GM23338 (cell line): ENCODE results near the gene MORC4. TPM values are rescaled to one million over a fixed set of nuclear protein-coding genes. Genes with fewer than 3 reads are reported as not detected.

Source experiments
- ATAC-seq: fragments of 200-7000 bp; cut with Tn5 transposase; 3 replicates; pipeline ENCODE4 v1.9.1; 2020
- DNase-seq: peaks from one replicate; pipeline ENCODE4 v3.0.0-alpha.2; 2015; ENCODE audit warnings: low spot score
- H2AFZ ChIP-seq: fragments of 200-600 bp; sonication (generic); 2 replicates; pipeline ENCODE4 v1.8.0; 2016; ENCODE audit warnings: antibody characterized with exemption, mild to moderate bottlenecking, moderate library complexity
- H3F3A ChIP-seq: fragments of 200-600 bp; sonication (generic); replicated peaks from 2 replicates; pipeline ENCODE4 v1.8.0; 2017; ENCODE audit warnings: antibody characterized with exemption, mixed run types, low read depth
- H3K27ac ChIP-seq: fragments of 200-600 bp; sonication (generic); 2 replicates; pipeline ENCODE4 v1.6.1; 2016; ENCODE audit warnings: low read depth
- H3K27me3 ChIP-seq: fragments of 200-600 bp; sonication (generic); 2 replicates; pipeline ENCODE4 v1.8.0; 2016; ENCODE audit warnings: mild to moderate bottlenecking, mixed run types, moderate library complexity; ENCODE audit not compliant: insufficient read depth
- H3K36me3 ChIP-seq: fragments of 200-600 bp; sonication (generic); 2 replicates; pipeline ENCODE4 v1.8.0; 2016; ENCODE audit warnings: mild to moderate bottlenecking; ENCODE audit not compliant: insufficient read depth
- H3K4me1 ChIP-seq: fragments of 200-600 bp; sonication (generic); 2 replicates; pipeline ENCODE4 v1.8.0; 2016; ENCODE audit warnings: mild to moderate bottlenecking, moderate library complexity; ENCODE audit not compliant: insufficient read depth
- H3K4me2 ChIP-seq: fragments of 200-600 bp; sonication (generic); 2 replicates; pipeline ENCODE4 v1.7.1; 2017; ENCODE audit warnings: mixed run types
- H3K4me3 ChIP-seq: fragments of 200-600 bp; sonication (generic); 2 replicates; pipeline ENCODE4 v1.6.1; 2016; ENCODE audit warnings: mixed run types
- H3K79me2 ChIP-seq: fragments of 200-600 bp; sonication (generic); replicated peaks from 2 replicates; pipeline ENCODE4 v1.8.0; 2017; ENCODE audit warnings: mild to moderate bottlenecking; ENCODE audit not compliant: insufficient read depth
- H3K9me2 ChIP-seq: fragments of 200-600 bp; sonication (generic); 2 replicates; pipeline ENCODE4 v1.8.0; 2017; ENCODE audit not compliant: insufficient read depth
- H4K20me1 ChIP-seq: fragments of 200-600 bp; sonication (generic); replicated peaks from 2 replicates; pipeline ENCODE4 v1.8.0; 2017; ENCODE audit warnings: mild to moderate bottlenecking; ENCODE audit not compliant: insufficient read depth
- H3K27ac Mint-ChIP-seq: 2 replicates; pipeline ENCODE4 v1.8.0; 2020; ENCODE audit warnings: inconsistent platforms, mild to moderate bottlenecking, moderate library complexity, mixed read lengths
- H3K27me3 Mint-ChIP-seq: 3 replicates; pipeline ENCODE4 v1.8.0; 2022; ENCODE audit warnings: low read depth, mild to moderate bottlenecking, moderate library complexity, mixed read lengths, inconsistent platforms; ENCODE audit not compliant: insufficient read depth, poor library complexity
- H3K36me3 Mint-ChIP-seq: 3 replicates; pipeline ENCODE4 v1.8.0; 2021; ENCODE audit warnings: low read depth, mild to moderate bottlenecking, inconsistent platforms, moderate library complexity, mixed read lengths
- H3K4me1 Mint-ChIP-seq: 3 replicates; pipeline ENCODE4 v1.8.0; 2020; ENCODE audit warnings: mild to moderate bottlenecking, inconsistent platforms, mixed read lengths
- H3K4me3 Mint-ChIP-seq: 3 replicates; pipeline ENCODE4 v1.8.0; 2021; ENCODE audit warnings: moderate library complexity, mild to moderate bottlenecking, inconsistent platforms, mixed read lengths
- H3K9me3 Mint-ChIP-seq: 3 replicates; pipeline ENCODE4 v1.8.0; 2020; ENCODE audit warnings: moderate library complexity, mild to moderate bottlenecking, inconsistent platforms, mixed read lengths
- CREB1 ChIP-seq: fragments of 250-450 bp; sonication (Bioruptor Pico); IDR thresholded peaks from 2 replicates; pipeline ENCODE4 v1.5.0; 2020; ENCODE audit warnings: low read depth, mild to moderate bottlenecking, moderate library complexity
- EZH2 ChIP-seq: fragments of 200-600 bp; sonication (generic); IDR thresholded peaks from one replicate; pipeline ENCODE4 v1.8.0; 2017; ENCODE audit warnings: antibody characterized with exemption, mild to moderate bottlenecking, low read depth; ENCODE audit not compliant: unreplicated experiment
- JUNB ChIP-seq: IDR thresholded peaks from one replicate; pipeline ENCODE4 v1.6.1; 2016; ENCODE audit warnings: antibody characterized with exemption; ENCODE audit not compliant: unreplicated experiment
- STAT1 ChIP-seq: IDR thresholded peaks from one replicate; pipeline ENCODE4 v1.6.1; 2016; ENCODE audit warnings: antibody characterized with exemption; ENCODE audit not compliant: unreplicated experiment
- ZNF114 ChIP-seq: fragments of 250-450 bp; sonication (Bioruptor Pico); IDR thresholded peaks from 2 replicates; pipeline ENCODE4 v1.5.0; 2020; ENCODE audit warnings: mild to moderate bottlenecking, moderate library complexity
- ZNF331 ChIP-seq: fragments of 250-450 bp; sonication (Bioruptor Pico); IDR thresholded peaks from 2 replicates; pipeline ENCODE4 v1.5.0; 2020; ENCODE audit warnings: low read depth, mild to moderate bottlenecking, moderate library complexity
- polyA plus RNA-seq: library from polyadenylated mRNA; unstranded; fragments of >200 nt; fragmentation: Nextera tagmentation; extraction: Ambion mirVana; gene quantifications from 2 replicates; pipeline ENCODE4 v1.2.1, GENCODE V29; 2016
- total RNA-seq: library from RNA; depleted of rRNA; stranded (reverse); fragments of >200 nt; shearing (Covaris generic); gene quantifications from 2 replicates; pipeline ENCODE4 v1.2.3, GENCODE V29; 2014
- TF ChIP-seq, protein P1 (sequence below): IDR thresholded peaks from one replicate; pipeline ENCODE4 v1.6.1; 2018; ENCODE audit warnings: antibody characterized with exemption; ENCODE audit not compliant: unreplicated experiment
- TF ChIP-seq, protein P2 (sequence below): IDR thresholded peaks from 2 replicates; pipeline ENCODE4 v1.6.1; 2016; ENCODE audit warnings: antibody characterized with exemption
- TF ChIP-seq, protein P3 (sequence below): fragments of 250-450 bp; sonication (Bioruptor Pico); IDR thresholded peaks from 2 replicates; pipeline ENCODE4 v1.5.0; 2020; ENCODE audit warnings: mild to moderate bottlenecking, moderate library complexity

MORC4 gene
- total and polyA plus RNA-seq, 2 experiments from 2014 or later = 1.6 to 1.7 TPM

DNA sequence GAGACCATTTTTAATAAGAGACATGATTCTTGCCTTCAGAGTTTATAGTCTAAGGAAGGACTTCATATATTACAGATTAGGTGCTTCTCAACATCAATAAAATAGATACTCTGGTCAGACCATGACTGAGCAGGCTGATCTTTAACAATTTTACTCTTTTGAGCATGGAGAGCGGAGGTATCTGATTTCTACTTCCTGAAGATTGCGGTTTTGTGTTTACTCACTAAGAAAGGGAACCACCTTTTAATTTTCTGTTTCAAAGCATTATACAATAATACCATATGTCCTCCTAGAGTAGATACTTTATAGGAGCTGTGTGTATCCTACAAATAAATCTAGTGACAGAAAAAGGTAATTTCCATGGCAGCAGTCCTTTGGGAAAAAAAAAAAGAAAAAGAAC is 12.5 kb downstream of the MORC4 start (continued):
- TF ChIP-seq, protein P1, sequence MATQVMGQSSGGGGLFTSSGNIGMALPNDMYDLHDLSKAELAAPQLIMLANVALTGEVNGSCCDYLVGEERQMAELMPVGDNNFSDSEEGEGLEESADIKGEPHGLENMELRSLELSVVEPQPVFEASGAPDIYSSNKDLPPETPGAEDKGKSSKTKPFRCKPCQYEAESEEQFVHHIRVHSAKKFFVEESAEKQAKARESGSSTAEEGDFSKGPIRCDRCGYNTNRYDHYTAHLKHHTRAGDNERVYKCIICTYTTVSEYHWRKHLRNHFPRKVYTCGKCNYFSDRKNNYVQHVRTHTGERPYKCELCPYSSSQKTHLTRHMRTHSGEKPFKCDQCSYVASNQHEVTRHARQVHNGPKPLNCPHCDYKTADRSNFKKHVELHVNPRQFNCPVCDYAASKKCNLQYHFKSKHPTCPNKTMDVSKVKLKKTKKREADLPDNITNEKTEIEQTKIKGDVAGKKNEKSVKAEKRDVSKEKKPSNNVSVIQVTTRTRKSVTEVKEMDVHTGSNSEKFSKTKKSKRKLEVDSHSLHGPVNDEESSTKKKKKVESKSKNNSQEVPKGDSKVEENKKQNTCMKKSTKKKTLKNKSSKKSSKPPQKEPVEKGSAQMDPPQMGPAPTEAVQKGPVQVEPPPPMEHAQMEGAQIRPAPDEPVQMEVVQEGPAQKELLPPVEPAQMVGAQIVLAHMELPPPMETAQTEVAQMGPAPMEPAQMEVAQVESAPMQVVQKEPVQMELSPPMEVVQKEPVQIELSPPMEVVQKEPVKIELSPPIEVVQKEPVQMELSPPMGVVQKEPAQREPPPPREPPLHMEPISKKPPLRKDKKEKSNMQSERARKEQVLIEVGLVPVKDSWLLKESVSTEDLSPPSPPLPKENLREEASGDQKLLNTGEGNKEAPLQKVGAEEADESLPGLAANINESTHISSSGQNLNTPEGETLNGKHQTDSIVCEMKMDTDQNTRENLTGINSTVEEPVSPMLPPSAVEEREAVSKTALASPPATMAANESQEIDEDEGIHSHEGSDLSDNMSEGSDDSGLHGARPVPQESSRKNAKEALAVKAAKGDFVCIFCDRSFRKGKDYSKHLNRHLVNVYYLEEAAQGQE = no peak
- TF ChIP-seq ZNF114 (CRISPR knock-in tag) = no peak
- no peak for TF ChIP-seq STAT1

DNA sequence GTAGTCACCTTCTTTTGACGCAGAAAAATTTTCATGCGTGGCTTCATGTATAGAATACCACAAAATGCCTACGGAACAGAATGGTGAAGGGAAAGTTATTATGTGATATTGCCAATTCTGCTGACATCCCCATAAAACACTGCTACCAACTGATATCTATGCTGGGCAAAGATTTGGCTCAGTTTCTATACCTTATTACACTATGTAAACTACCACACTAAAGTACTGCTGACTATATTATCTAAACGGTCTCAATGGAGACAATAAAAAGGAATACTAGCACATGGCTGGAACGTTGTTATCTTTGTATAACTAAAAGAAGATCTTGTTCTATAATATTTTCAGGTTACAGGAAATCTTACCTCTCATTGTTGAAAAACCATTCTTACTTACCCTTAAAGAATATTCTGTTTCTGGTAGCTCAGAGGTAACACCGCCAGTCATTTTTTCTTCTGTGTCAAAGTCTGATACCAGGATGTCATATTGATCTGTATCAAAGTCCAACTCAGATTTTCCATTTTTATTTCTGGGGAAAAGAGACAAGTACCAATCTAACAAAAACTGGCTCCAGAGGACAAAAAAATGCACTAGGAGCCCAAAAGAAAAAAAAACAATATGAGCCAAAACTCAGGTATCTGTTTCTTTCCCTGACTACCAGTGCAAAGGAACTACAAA is 18.9 kb downstream of the MORC4 start:
- Mint-ChIP-seq H3K27ac (no peak overlapping the region), H3K27me3 (no peaks in the 10 kb centered on the region), H3K4me3 (no peak overlapping the region), H3K9me3 (no peaks in the 10 kb centered on the region), H3K4me1 (no peaks in the 10 kb centered on the region), H3K36me3 (no peaks in the 10 kb centered on the region)
- H3K36me3 ChIP-seq = no peaks in the 10 kb centered on the region
- H3K27me3 ChIP-seq = no peaks in the 10 kb centered on the region
- no peaks in the 10 kb centered on the region for H3K79me2 ChIP-seq
- no peak for ATAC-seq
- no peak overlapping the region for H3K27ac ChIP-seq
- H3K4me2 ChIP-seq = no peak overlapping the region
- no peak overlapping the region for H2AFZ ChIP-seq
- no peaks in the 10 kb centered on the region for H4K20me1 ChIP-seq
- H3K9me2 ChIP-seq = no peaks in the 10 kb centered on the region
- no peaks in the 10 kb centered on the region for H3F3A ChIP-seq
- no peak overlapping the region for H3K4me3 ChIP-seq
- DNase-seq = no peak
- H3K4me1 ChIP-seq = no peaks in the 10 kb centered on the region
- no peak for TF ChIP-seq STAT1
- no peak for TF ChIP-seq JUNB
- no peak for TF ChIP-seq EZH2
- TF ChIP-seq, protein P2, sequence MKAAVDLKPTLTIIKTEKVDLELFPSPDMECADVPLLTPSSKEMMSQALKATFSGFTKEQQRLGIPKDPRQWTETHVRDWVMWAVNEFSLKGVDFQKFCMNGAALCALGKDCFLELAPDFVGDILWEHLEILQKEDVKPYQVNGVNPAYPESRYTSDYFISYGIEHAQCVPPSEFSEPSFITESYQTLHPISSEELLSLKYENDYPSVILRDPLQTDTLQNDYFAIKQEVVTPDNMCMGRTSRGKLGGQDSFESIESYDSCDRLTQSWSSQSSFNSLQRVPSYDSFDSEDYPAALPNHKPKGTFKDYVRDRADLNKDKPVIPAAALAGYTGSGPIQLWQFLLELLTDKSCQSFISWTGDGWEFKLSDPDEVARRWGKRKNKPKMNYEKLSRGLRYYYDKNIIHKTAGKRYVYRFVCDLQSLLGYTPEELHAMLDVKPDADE = no peak
- TF ChIP-seq CREB1 (CRISPR knock-in tag) = no peak
- TF ChIP-seq ZNF114 (CRISPR knock-in tag) = no peak
- TF ChIP-seq ZNF331 (CRISPR knock-in tag) = no peak
- TF ChIP-seq, protein P3, sequence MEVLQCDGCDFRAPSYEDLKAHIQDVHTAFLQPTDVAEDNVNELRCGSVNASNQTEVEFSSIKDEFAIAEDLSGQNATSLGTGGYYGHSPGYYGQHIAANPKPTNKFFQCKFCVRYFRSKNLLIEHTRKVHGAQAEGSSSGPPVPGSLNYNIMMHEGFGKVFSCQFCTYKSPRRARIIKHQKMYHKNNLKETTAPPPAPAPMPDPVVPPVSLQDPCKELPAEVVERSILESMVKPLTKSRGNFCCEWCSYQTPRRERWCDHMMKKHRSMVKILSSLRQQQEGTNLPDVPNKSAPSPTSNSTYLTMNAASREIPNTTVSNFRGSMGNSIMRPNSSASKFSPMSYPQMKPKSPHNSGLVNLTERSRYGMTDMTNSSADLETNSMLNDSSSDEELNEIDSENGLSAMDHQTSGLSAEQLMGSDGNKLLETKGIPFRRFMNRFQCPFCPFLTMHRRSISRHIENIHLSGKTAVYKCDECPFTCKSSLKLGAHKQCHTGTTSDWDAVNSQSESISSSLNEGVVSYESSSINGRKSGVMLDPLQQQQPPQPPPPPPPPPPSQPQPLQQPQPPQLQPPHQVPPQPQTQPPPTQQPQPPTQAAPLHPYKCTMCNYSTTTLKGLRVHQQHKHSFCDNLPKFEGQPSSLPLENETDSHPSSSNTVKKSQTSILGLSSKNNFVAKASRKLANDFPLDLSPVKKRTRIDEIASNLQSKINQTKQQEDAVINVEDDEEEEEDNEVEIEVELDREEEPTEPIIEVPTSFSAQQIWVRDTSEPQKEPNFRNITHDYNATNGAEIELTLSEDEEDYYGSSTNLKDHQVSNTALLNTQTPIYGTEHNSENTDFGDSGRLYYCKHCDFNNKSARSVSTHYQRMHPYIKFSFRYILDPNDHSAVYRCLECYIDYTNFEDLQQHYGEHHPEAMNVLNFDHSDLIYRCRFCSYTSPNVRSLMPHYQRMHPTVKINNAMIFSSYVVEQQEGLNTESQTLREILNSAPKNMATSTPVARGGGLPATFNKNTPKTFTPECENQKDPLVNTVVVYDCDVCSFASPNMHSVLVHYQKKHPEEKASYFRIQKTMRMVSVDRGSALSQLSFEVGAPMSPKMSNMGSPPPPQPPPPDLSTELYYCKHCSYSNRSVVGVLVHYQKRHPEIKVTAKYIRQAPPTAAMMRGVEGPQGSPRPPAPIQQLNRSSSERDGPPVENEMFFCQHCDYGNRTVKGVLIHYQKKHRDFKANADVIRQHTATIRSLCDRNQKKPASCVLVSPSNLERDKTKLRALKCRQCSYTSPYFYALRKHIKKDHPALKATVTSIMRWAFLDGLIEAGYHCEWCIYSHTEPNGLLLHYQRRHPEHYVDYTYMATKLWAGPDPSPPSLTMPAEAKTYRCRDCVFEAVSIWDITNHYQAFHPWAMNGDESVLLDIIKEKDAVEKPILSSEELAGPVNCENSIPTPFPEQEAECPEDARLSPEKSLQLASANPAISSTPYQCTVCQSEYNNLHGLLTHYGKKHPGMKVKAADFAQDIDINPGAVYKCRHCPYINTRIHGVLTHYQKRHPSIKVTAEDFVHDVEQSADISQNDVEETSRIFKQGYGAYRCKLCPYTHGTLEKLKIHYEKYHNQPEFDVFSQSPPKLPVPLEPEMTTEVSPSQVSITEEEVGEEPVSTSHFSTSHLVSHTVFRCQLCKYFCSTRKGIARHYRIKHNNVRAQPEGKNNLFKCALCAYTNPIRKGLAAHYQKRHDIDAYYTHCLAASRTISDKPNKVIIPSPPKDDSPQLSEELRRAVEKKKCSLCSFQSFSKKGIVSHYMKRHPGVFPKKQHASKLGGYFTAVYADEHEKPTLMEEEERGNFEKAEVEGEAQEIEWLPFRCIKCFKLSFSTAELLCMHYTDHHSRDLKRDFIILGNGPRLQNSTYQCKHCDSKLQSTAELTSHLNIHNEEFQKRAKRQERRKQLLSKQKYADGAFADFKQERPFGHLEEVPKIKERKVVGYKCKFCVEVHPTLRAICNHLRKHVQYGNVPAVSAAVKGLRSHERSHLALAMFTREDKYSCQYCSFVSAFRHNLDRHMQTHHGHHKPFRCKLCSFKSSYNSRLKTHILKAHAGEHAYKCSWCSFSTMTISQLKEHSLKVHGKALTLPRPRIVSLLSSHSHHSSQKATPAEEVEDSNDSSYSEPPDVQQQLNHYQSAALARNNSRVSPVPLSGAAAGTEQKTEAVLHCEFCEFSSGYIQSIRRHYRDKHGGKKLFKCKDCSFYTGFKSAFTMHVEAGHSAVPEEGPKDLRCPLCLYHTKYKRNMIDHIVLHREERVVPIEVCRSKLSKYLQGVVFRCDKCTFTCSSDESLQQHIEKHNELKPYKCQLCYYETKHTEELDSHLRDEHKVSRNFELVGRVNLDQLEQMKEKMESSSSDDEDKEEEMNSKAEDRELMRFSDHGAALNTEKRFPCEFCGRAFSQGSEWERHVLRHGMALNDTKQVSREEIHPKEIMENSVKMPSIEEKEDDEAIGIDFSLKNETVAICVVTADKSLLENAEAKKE (CRISPR knock-in tag) = no peak
- TF ChIP-seq, protein P1 = no peak
